Neural cell (in vitro differentiated cells): ENCODE results near the gene OR13J1.

Source experiments
- CTCF ChIP-seq: fragments of 450-650 bp; IDR thresholded peaks from 2 replicates; pipeline ENCODE4 v1.5.1; 2014; ENCODE audit warnings: antibody characterized with exemption, mild to moderate bottlenecking, moderate library complexity; ENCODE audit not compliant: poor library complexity, severe bottlenecking
- EP300 ChIP-seq: fragments of 450-650 bp; conservative IDR thresholded peaks from 2 replicates; pipeline ENCODE4 v1.6.1; 2014; ENCODE audit warnings: antibody characterized with exemption, mild to moderate bottlenecking, moderate library complexity; ENCODE audit not compliant: poor library complexity, severe bottlenecking
- EZH2 ChIP-seq: fragments of 200-600, 300-800 bp; shearing (Covaris generic), sonication (generic); IDR thresholded peaks from 2 replicates; pipeline ENCODE4 v1.6.1; 2014; ENCODE audit warnings: antibody characterized with exemption, low read length, borderline replicate concordance, mild to moderate bottlenecking; ENCODE audit not compliant: insufficient read depth, poor library complexity, severe bottlenecking
- POLR2AphosphoS5 ChIP-seq: IDR thresholded peaks from 2 replicates; pipeline ENCODE4 v1.6.1; 2012
- RAD21 ChIP-seq: fragments of 450-650 bp; conservative IDR thresholded peaks from 2 replicates; pipeline ENCODE4 v1.6.1; 2014; ENCODE audit warnings: antibody characterized with exemption, mild to moderate bottlenecking, moderate library complexity
- SMC3 ChIP-seq: fragments of 450-650 bp; conservative IDR thresholded peaks from 2 replicates; pipeline ENCODE4 v1.6.1; 2014; ENCODE audit warnings: antibody characterized with exemption, mild to moderate bottlenecking, moderate library complexity; ENCODE audit not compliant: poor library complexity

GRCh38 chr9:35864695-35865255, 5.4 kb downstream of the OR13J1 start:
- TF ChIP-seq CTCF: no peak
- TF ChIP-seq RAD21: no peak
- TF ChIP-seq POLR2AphosphoS5: no peak
- TF ChIP-seq EZH2: no peak
- no peak for TF ChIP-seq SMC3
- no peak for TF ChIP-seq EP300
